Natural killer cell (primary cell): ENCODE measurements around the gene MBD5. TPM values are rescaled to one million over a fixed set of nuclear protein-coding genes. Genes with fewer than 3 reads are reported as not detected.

Source experiments
- ATAC-seq, 3 donors: fragments of 150-1000 bp in 2 of 3; fragments of 200-7000 bp in 1 of 3; cut with Tn5 transposase; 1 replicate in 1 of 3; 2 replicates in 2 of 3; pipeline ENCODE4 v1.10.0; 2021; ENCODE audit warnings: mild to moderate bottlenecking in 2 of 3, moderate library complexity in 2 of 3
- DNase-seq, 2 donors: peaks; one replicate each; pipeline versions ENCODE4 v3.0.0 to v3.0.0-alpha.2; 2013 to 2021; ENCODE audit warnings: mixed read lengths in 1 of 2
- H3K27ac ChIP-seq: one replicate; pipeline ENCODE4 v1.5.1; 2013; ENCODE audit warnings: mild to moderate bottlenecking, low read length
- H3K27me3 ChIP-seq: one replicate; pipeline ENCODE4 v1.6.1; 2013; ENCODE audit warnings: low read length; ENCODE audit not compliant: control insufficient read depth, insufficient read depth
- H3K36me3 ChIP-seq: one replicate; pipeline ENCODE4 v1.6.1; 2013; ENCODE audit warnings: low read length; ENCODE audit not compliant: control insufficient read depth, insufficient read depth
- H3K4me1 ChIP-seq: one replicate; pipeline ENCODE4 v1.6.1; 2013; ENCODE audit warnings: low read length; ENCODE audit not compliant: control insufficient read depth, insufficient read depth
- H3K4me3 ChIP-seq: one replicate; pipeline ENCODE4 v1.5.1; 2013; ENCODE audit warnings: low read length
- H3K9me3 ChIP-seq: one replicate; pipeline ENCODE4 v1.6.1; 2013; ENCODE audit warnings: low read length; ENCODE audit not compliant: control insufficient read depth, insufficient read depth
- H3K27ac Mint-ChIP-seq, 2 donors: one replicate each; pipeline ENCODE4 v1.8.0; 2022; ENCODE audit warnings: mild to moderate bottlenecking in 2 of 2, mixed read lengths in 2 of 2, moderate library complexity in 1 of 2
- H3K27me3 Mint-ChIP-seq, 2 donors: one replicate each; pipeline ENCODE4 v1.8.0; 2022; ENCODE audit warnings: low read depth in 2 of 2, mixed read lengths in 2 of 2
- H3K36me3 Mint-ChIP-seq: one replicate; pipeline ENCODE4 v1.8.0; 2022; ENCODE audit warnings: mixed read lengths
- H3K4me1 Mint-ChIP-seq, 2 donors: one replicate each; pipeline ENCODE4 v1.8.0; 2022; ENCODE audit warnings: mixed read lengths in 2 of 2
- H3K4me3 Mint-ChIP-seq: one replicate; pipeline ENCODE4 v1.8.0; 2022; ENCODE audit warnings: mild to moderate bottlenecking, moderate library complexity, mixed read lengths
- H3K9me3 Mint-ChIP-seq, 2 donors: one replicate each; pipeline ENCODE4 v1.8.0; 2022; ENCODE audit warnings: mixed read lengths in 2 of 2
- CTCF ChIP-seq: fragments of 200-600 bp; IDR thresholded peaks from one replicate; pipeline ENCODE4 v1.8.0; 2022; ENCODE audit warnings: antibody characterized with exemption
- WGBS: methylation state at CpG from one replicate; pipeline ENCODE4 v1.1.7; 2013; ENCODE audit warnings: missing lambda C conversion rate; ENCODE audit not compliant: insufficient coverage; 5-methylcytosine and 5-hydroxymethylcytosine counted together
- intact Hi-C: fragments of 100-400 bp; cut with micrococcal nuclease; formaldehyde crosslinking; loops from one replicate; pipeline ENCODE4 v1.14.2; 2022
- total RNA-seq, 4 donors: library from RNA; stranded (reverse); fragments of 120-200 nt in 1 of 4; gene quantifications; one replicate each; pipeline versions ENCODE4 v1.2.3 to v1.2.4, GENCODE V29; 2013 to 2022

Gene MBD5
- total RNA-seq, 3 donors from 2014 or later (not counting 1 experiment from before 2014, with no cell fraction given), result 83.8 to 96.3 (median 89.7) TPM

- Histone ChIP-seq H3K36me3 (peaks cover 4% of the 10 kb centered on the region), H3K4me1 (no peaks in the 10 kb centered on the region), H3K9me3 (no peaks in the 10 kb centered on the region), H3K27ac (no peak overlapping the region), H3K4me3 (no peak overlapping the region), H3K27me3 (no peaks in the 10 kb centered on the region)
- Mint-ChIP-seq H3K36me3 (peaks cover 15% of the 10 kb centered on the region), H3K27me3 (no peaks in the 10 kb centered on the region), H3K9me3 (no peaks in the 10 kb centered on the region), H3K4me3 (no peak overlapping the region), H3K27ac (no peak overlapping the region), H3K4me1 (no peaks in the 10 kb centered on the region)
- ATAC-seq (no peak), DNase-seq (no peak)
- WGBS, result no CpG with 5 or more reads among the region's 2 CpGs
- intact Hi-C loops, result no loop called here
- no peak for TF ChIP-seq CTCF
Observed at GRCh38 chr2:148493822-148494563, 473.1 kb downstream of the MBD5 start.

- H3K4me3 ChIP-seq, result no peak overlapping the region
- no peak for DNase-seq
- H3K36me3 ChIP-seq, result no peaks in the 10 kb centered on the region
- ATAC-seq, result no peak
- TF ChIP-seq CTCF, result no peak
- no peak overlapping the region for H3K27ac ChIP-seq
- H3K9me3 ChIP-seq, result no peaks in the 10 kb centered on the region
- Mint-ChIP-seq H3K27me3 (no peaks in the 10 kb centered on the region), H3K27ac (no peak overlapping the region), H3K36me3 (peaks cover 2% of the 10 kb centered on the region), H3K9me3 (no peaks in the 10 kb centered on the region), H3K4me3 (no peak overlapping the region), H3K4me1 (no peaks in the 10 kb centered on the region)
- H3K27me3 ChIP-seq, result no peaks in the 10 kb centered on the region
- whole genome bisulfite sequencing, result 69% methylated on average over 2 of the region's 2 CpGs
- intact Hi-C loops, result no loop called here
- H3K4me1 ChIP-seq, result no peaks in the 10 kb centered on the region
Observed at GRCh38 chr2:148495586-148495985, 474.7 kb downstream of the MBD5 start.

GRCh38 chr2:148501545-148501944 is 480.7 kb downstream of the MBD5 start:
- Histone ChIP-seq H3K9me3 (no peaks in the 10 kb centered on the region), H3K36me3 (no peaks in the 10 kb centered on the region), H3K4me1 (no peaks in the 10 kb centered on the region), H3K4me3 (no peak overlapping the region), H3K27me3 (no peaks in the 10 kb centered on the region), H3K27ac (no peak overlapping the region)
- ATAC-seq, result peak in 1 of 3 donors; percentile 48
- no peak overlapping the region for H3K4me3 Mint-ChIP-seq
- H3K36me3 Mint-ChIP-seq, result no peaks in the 10 kb centered on the region
- no peaks in the 10 kb centered on the region for H3K9me3 Mint-ChIP-seq
- whole genome bisulfite sequencing, result 30% methylated on average over 1 of the region's 1 CpG
- no peak for DNase-seq
- H3K4me1 Mint-ChIP-seq, result peaks cover 0 to 5% of the 10 kb centered on the region in 2 donors
- no peak overlapping the region for H3K27ac Mint-ChIP-seq
- no peaks in the 10 kb centered on the region for H3K27me3 Mint-ChIP-seq
- no peak for TF ChIP-seq CTCF
- intact Hi-C loops, result loop anchor here (10.0 kb wide), 1 partner anchor 493 kb away; no protein-coding TSS in a partner anchor

- intact Hi-C loops, result loop anchor here (10.0 kb wide), 1 partner anchor 491 kb away; no protein-coding TSS in a partner anchor
Observed at GRCh38 chr2:148503516-148503915, 482.6 kb downstream of the MBD5 start.

More at GRCh38 chr2:148503516-148503915, 482.6 kb downstream of the MBD5 start:
- no peak overlapping the region for H3K4me3 Mint-ChIP-seq
- H3K4me1 ChIP-seq, result no peaks in the 10 kb centered on the region
- H3K36me3 Mint-ChIP-seq, result no peaks in the 10 kb centered on the region
- no peaks in the 10 kb centered on the region for H3K9me3 ChIP-seq
- no peaks in the 10 kb centered on the region for H3K36me3 ChIP-seq
- no peak overlapping the region for H3K27ac ChIP-seq
- no peak overlapping the region for H3K4me3 ChIP-seq
- H3K27me3 Mint-ChIP-seq, result no peaks in the 10 kb centered on the region
- H3K27me3 ChIP-seq, result no peaks in the 10 kb centered on the region
- no peak overlapping the region for H3K27ac Mint-ChIP-seq
- TF ChIP-seq CTCF, result no peak
- DNase-seq, result no peak
- peaks cover 0 to 5% of the 10 kb centered on the region in 2 donors for H3K4me1 Mint-ChIP-seq
- ATAC-seq, result no peak
- WGBS, result 100% methylated on average over 2 of the region's 2 CpGs
- no peaks in the 10 kb centered on the region for H3K9me3 Mint-ChIP-seq
